AG10803 (cell line): ENCODE data around the gene AP3S2.
A peak's percentile ranks its signal among the peaks of the same experiment; 100 is the strongest.

Experiments
- DNase-seq: peaks from one replicate; pipeline ENCODE4 v3.0.0; 2010; ENCODE audit warnings: low read depth
- H3K4me3 ChIP-seq: 2 replicates; pipeline ENCODE4 v1.5.1; 2011; ENCODE audit warnings: mild to moderate bottlenecking, low read length, control low read depth
- TF ChIP-seq, protein P1 (sequence below): conservative IDR thresholded peaks from 2 replicates; pipeline ENCODE4 v1.5.1; 2011; ENCODE audit warnings: mild to moderate bottlenecking, low read length, control low read depth, inconsistent platforms

The AP3S2 gene

DNA sequence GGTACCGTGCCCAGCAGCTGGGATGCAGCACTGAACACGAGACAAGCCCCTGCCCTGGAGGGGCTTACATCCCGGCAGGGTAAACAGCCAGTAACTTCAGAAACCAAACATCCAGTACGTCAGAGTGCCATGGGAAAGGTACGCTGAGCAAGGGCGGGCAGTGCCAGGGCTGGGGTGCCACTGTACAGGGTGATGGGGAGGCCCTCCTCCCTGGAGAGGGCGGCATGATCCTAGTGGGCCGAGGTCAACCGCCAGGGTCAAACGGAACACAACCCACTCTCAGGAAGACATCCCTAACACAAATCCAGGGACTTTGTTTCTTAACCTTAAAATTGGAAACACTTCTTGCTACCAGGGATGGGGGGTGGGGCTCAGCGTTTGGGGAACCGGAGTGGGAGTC is 63.2 kb downstream of the AP3S2 start:
- no peak for DNase-seq
- TF ChIP-seq, protein P1, sequence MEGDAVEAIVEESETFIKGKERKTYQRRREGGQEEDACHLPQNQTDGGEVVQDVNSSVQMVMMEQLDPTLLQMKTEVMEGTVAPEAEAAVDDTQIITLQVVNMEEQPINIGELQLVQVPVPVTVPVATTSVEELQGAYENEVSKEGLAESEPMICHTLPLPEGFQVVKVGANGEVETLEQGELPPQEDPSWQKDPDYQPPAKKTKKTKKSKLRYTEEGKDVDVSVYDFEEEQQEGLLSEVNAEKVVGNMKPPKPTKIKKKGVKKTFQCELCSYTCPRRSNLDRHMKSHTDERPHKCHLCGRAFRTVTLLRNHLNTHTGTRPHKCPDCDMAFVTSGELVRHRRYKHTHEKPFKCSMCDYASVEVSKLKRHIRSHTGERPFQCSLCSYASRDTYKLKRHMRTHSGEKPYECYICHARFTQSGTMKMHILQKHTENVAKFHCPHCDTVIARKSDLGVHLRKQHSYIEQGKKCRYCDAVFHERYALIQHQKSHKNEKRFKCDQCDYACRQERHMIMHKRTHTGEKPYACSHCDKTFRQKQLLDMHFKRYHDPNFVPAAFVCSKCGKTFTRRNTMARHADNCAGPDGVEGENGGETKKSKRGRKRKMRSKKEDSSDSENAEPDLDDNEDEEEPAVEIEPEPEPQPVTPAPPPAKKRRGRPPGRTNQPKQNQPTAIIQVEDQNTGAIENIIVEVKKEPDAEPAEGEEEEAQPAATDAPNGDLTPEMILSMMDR: no peak
- H3K4me3 ChIP-seq: no peak overlapping the region

GRCh38 chr15:89829616-89830440 is 64.0 kb downstream of the AP3S2 start:
- TF ChIP-seq, protein P1: no peak
- H3K4me3 ChIP-seq: no peak overlapping the region
- no peak for DNase-seq

DNA sequence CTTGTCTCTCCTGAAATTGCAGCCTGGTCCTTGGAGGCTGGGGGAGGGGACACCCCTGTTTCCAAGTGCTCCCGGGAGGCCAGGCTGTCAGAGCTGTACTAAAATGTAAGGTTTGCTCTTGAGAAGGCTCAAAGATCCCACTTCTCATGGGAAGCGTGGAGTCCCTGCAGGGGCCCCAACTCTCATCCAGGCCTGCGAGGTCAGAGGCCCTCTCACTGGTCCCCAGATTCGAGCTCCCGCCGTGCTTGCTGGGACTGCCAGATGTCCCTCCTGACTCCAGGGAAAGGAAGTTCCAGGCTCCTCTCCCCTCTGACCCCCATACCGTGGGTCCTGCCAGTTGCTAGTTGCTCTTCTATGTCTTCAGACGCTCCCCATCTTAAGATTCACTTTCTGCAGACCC is 64.6 kb downstream of the AP3S2 start:
- no peak for DNase-seq
- TF ChIP-seq, protein P1: no peak
- no peak overlapping the region for H3K4me3 ChIP-seq

GRCh38 chr15:89828281-89829145 is 65.3 kb downstream of the AP3S2 start:
- peak; percentile 84 for DNase-seq
- TF ChIP-seq, protein P1: no peak
- H3K4me3 ChIP-seq: peak overlapping the region; percentile 25; the same call in 1 of the 2 replicates

DNA sequence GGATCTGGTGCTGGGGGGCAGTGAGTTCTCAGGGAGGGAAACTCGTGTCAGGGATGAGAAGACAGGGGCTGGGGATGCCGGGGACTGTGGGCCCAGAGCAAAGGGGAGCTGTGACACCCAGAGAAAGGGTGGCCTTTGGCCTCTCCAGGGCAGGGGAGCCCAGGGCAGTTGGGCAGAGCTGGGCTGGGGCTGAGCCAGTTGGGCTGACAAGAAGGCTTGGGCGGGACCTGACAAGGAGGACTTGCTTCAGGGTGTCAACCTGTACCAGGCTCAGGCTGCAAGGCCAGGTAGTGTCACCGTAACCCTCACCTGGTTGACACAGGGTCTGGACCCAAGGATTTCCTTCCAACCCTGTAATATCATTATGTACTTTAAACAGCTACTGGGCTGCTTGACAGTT is 66.0 kb downstream of the AP3S2 start:
- no peak for DNase-seq
- no peak overlapping the region for H3K4me3 ChIP-seq
- TF ChIP-seq, protein P1: no peak

- TF ChIP-seq, protein P1: no peak
- H3K4me3 ChIP-seq: no peak overlapping the region
- no peak for DNase-seq
Observed at GRCh38 chr15:89826671-89827655, 66.8 kb downstream of the AP3S2 start.
